Measurements from ENCODE around the gene TTN. TPM values are rescaled to one million over a fixed set of nuclear protein-coding genes. Genes with fewer than 3 reads are reported as not detected.

TTN gene
- total and polyA plus RNA-seq, 2 experiments from 2014 or later = 12.5 to 15.7 TPM

DNA sequence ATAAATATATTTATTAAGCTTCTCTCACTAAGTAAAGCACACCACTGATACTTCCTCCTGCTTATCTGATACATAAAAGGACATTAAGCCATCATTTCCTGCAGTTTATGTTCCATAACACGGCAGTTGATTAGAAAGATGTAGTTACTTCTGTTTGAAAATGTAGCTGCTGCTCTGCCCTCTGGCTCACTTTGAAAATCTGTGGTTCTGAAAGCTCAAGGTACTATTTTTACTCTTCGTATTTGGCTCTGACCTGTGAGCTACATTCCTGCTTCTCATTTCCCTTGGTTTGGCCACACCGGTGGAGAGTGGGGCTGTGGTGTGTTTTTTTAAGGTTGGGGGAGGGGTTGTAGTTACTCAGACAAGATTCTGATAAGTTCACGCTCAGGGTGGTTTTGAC is 12.8 kb upstream of the TTN start (continued):
- TF ChIP-seq ZNF331 (CRISPR knock-in tag; IDR thresholded peaks at IDR 0.05; ENCODE audit: low read depth) (no peak), ZNF114 (CRISPR knock-in tag; IDR thresholded peaks at IDR 0.05) (no peak), JUNB (IDR thresholded peaks at IDR 0.05; ENCODE audit: unreplicated experiment) (no peak), EZH2 (IDR thresholded peaks at IDR 0.05; ENCODE audit: low read depth, unreplicated experiment) (no peak), POLR2AphosphoS5 (IDR thresholded peaks at IDR 0.05; ENCODE audit: low read depth) (no peak)
- TF ChIP-seq, protein P1, sequence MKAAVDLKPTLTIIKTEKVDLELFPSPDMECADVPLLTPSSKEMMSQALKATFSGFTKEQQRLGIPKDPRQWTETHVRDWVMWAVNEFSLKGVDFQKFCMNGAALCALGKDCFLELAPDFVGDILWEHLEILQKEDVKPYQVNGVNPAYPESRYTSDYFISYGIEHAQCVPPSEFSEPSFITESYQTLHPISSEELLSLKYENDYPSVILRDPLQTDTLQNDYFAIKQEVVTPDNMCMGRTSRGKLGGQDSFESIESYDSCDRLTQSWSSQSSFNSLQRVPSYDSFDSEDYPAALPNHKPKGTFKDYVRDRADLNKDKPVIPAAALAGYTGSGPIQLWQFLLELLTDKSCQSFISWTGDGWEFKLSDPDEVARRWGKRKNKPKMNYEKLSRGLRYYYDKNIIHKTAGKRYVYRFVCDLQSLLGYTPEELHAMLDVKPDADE (IDR thresholded peaks at IDR 0.05) = no peak
- TF ChIP-seq, protein P2, sequence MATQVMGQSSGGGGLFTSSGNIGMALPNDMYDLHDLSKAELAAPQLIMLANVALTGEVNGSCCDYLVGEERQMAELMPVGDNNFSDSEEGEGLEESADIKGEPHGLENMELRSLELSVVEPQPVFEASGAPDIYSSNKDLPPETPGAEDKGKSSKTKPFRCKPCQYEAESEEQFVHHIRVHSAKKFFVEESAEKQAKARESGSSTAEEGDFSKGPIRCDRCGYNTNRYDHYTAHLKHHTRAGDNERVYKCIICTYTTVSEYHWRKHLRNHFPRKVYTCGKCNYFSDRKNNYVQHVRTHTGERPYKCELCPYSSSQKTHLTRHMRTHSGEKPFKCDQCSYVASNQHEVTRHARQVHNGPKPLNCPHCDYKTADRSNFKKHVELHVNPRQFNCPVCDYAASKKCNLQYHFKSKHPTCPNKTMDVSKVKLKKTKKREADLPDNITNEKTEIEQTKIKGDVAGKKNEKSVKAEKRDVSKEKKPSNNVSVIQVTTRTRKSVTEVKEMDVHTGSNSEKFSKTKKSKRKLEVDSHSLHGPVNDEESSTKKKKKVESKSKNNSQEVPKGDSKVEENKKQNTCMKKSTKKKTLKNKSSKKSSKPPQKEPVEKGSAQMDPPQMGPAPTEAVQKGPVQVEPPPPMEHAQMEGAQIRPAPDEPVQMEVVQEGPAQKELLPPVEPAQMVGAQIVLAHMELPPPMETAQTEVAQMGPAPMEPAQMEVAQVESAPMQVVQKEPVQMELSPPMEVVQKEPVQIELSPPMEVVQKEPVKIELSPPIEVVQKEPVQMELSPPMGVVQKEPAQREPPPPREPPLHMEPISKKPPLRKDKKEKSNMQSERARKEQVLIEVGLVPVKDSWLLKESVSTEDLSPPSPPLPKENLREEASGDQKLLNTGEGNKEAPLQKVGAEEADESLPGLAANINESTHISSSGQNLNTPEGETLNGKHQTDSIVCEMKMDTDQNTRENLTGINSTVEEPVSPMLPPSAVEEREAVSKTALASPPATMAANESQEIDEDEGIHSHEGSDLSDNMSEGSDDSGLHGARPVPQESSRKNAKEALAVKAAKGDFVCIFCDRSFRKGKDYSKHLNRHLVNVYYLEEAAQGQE (IDR thresholded peaks at IDR 0.05; ENCODE audit: unreplicated experiment) = no peak

DNA sequence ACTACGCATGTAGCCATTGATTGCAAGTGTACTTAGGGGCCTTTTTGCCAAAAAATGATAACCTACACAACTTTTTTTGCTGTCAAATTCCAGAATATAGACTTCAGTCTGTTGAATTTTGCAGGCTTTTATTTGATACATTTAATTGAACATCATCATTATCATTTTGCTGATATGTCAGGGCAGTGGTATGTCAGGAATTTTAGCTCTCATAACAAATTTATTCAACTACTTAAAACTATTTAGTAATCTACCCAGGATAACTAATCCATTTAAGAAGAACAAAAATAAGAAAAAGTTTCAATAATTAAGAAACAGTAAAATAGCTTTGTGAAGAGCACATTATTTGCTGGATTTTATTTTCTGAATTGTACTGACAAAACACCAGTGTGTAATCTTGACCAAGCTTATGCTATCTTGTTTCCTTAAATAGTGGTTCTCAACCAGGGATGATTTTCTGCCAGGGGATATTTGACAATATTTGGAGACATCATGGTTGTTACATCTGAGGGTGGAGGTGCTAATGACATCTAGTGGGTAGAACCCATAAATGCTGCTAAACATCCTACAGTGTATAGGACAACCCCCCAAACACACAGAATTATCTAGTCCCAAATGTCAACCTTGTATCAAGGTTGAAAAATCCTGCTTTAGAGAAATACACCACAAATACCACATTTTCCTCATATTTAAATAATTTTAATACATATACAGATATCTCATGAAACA is 12.1 kb upstream of the TTN start:
- TF ChIP-seq, protein P3, sequence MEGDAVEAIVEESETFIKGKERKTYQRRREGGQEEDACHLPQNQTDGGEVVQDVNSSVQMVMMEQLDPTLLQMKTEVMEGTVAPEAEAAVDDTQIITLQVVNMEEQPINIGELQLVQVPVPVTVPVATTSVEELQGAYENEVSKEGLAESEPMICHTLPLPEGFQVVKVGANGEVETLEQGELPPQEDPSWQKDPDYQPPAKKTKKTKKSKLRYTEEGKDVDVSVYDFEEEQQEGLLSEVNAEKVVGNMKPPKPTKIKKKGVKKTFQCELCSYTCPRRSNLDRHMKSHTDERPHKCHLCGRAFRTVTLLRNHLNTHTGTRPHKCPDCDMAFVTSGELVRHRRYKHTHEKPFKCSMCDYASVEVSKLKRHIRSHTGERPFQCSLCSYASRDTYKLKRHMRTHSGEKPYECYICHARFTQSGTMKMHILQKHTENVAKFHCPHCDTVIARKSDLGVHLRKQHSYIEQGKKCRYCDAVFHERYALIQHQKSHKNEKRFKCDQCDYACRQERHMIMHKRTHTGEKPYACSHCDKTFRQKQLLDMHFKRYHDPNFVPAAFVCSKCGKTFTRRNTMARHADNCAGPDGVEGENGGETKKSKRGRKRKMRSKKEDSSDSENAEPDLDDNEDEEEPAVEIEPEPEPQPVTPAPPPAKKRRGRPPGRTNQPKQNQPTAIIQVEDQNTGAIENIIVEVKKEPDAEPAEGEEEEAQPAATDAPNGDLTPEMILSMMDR (conservative IDR thresholded peaks at IDR 0.05; ENCODE audit: low read depth in 2 of 2) = 0 out of 4 replicates have a peak, but pooled peaks of 1 of the 2 experiments have one; percentile 6
- TF ChIP-seq NANOG (IDR thresholded peaks at IDR 0.05; ENCODE audit: borderline replicate concordance) = no peak
- TF ChIP-seq, protein P4, sequence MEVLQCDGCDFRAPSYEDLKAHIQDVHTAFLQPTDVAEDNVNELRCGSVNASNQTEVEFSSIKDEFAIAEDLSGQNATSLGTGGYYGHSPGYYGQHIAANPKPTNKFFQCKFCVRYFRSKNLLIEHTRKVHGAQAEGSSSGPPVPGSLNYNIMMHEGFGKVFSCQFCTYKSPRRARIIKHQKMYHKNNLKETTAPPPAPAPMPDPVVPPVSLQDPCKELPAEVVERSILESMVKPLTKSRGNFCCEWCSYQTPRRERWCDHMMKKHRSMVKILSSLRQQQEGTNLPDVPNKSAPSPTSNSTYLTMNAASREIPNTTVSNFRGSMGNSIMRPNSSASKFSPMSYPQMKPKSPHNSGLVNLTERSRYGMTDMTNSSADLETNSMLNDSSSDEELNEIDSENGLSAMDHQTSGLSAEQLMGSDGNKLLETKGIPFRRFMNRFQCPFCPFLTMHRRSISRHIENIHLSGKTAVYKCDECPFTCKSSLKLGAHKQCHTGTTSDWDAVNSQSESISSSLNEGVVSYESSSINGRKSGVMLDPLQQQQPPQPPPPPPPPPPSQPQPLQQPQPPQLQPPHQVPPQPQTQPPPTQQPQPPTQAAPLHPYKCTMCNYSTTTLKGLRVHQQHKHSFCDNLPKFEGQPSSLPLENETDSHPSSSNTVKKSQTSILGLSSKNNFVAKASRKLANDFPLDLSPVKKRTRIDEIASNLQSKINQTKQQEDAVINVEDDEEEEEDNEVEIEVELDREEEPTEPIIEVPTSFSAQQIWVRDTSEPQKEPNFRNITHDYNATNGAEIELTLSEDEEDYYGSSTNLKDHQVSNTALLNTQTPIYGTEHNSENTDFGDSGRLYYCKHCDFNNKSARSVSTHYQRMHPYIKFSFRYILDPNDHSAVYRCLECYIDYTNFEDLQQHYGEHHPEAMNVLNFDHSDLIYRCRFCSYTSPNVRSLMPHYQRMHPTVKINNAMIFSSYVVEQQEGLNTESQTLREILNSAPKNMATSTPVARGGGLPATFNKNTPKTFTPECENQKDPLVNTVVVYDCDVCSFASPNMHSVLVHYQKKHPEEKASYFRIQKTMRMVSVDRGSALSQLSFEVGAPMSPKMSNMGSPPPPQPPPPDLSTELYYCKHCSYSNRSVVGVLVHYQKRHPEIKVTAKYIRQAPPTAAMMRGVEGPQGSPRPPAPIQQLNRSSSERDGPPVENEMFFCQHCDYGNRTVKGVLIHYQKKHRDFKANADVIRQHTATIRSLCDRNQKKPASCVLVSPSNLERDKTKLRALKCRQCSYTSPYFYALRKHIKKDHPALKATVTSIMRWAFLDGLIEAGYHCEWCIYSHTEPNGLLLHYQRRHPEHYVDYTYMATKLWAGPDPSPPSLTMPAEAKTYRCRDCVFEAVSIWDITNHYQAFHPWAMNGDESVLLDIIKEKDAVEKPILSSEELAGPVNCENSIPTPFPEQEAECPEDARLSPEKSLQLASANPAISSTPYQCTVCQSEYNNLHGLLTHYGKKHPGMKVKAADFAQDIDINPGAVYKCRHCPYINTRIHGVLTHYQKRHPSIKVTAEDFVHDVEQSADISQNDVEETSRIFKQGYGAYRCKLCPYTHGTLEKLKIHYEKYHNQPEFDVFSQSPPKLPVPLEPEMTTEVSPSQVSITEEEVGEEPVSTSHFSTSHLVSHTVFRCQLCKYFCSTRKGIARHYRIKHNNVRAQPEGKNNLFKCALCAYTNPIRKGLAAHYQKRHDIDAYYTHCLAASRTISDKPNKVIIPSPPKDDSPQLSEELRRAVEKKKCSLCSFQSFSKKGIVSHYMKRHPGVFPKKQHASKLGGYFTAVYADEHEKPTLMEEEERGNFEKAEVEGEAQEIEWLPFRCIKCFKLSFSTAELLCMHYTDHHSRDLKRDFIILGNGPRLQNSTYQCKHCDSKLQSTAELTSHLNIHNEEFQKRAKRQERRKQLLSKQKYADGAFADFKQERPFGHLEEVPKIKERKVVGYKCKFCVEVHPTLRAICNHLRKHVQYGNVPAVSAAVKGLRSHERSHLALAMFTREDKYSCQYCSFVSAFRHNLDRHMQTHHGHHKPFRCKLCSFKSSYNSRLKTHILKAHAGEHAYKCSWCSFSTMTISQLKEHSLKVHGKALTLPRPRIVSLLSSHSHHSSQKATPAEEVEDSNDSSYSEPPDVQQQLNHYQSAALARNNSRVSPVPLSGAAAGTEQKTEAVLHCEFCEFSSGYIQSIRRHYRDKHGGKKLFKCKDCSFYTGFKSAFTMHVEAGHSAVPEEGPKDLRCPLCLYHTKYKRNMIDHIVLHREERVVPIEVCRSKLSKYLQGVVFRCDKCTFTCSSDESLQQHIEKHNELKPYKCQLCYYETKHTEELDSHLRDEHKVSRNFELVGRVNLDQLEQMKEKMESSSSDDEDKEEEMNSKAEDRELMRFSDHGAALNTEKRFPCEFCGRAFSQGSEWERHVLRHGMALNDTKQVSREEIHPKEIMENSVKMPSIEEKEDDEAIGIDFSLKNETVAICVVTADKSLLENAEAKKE (CRISPR knock-in tag; IDR thresholded peaks at IDR 0.05) = no peak
- Mint-ChIP-seq H3K4me3 (no peak overlapping the region), H3K27ac (no peak overlapping the region), H3K4me1 (peaks cover 2% of the 10 kb centered on the region; the same call in 1 of the 3 replicates), H3K36me3 (ENCODE audit: low read depth) (no peaks in the 10 kb centered on the region), H3K9me3 (no peaks in the 10 kb centered on the region), H3K27me3 (ENCODE audit: insufficient read depth, low read depth, poor library complexity) (no peaks in the 10 kb centered on the region)
- no peak overlapping the region for H3K27ac ChIP-seq (ENCODE audit: low read depth)
- H3K27me3 ChIP-seq (ENCODE audit: insufficient read depth) = no peaks in the 10 kb centered on the region
- H2AFZ ChIP-seq = no peak overlapping the region
- no peaks in the 10 kb centered on the region for H3F3A ChIP-seq (replicated peaks; ENCODE audit: low read depth)
- no peaks in the 10 kb centered on the region for H3K4me1 ChIP-seq (ENCODE audit: insufficient read depth)
- no peak overlapping the region for H3K4me2 ChIP-seq
- no peaks in the 10 kb centered on the region for H3K79me2 ChIP-seq (replicated peaks; ENCODE audit: insufficient read depth)
- H3K4me3 ChIP-seq = no peak overlapping the region
- ATAC-seq = no peak
- no peaks in the 10 kb centered on the region for H3K36me3 ChIP-seq (ENCODE audit: insufficient read depth)
- H4K20me1 ChIP-seq (replicated peaks; ENCODE audit: insufficient read depth) = no peaks in the 10 kb centered on the region
- H3K9me2 ChIP-seq (ENCODE audit: insufficient read depth) = no peaks in the 10 kb centered on the region
- DNase-seq (ENCODE audit: low spot score) = no peak
